ENCODE results near the gene PDGFRB.

The PDGFRB gene

DNA sequence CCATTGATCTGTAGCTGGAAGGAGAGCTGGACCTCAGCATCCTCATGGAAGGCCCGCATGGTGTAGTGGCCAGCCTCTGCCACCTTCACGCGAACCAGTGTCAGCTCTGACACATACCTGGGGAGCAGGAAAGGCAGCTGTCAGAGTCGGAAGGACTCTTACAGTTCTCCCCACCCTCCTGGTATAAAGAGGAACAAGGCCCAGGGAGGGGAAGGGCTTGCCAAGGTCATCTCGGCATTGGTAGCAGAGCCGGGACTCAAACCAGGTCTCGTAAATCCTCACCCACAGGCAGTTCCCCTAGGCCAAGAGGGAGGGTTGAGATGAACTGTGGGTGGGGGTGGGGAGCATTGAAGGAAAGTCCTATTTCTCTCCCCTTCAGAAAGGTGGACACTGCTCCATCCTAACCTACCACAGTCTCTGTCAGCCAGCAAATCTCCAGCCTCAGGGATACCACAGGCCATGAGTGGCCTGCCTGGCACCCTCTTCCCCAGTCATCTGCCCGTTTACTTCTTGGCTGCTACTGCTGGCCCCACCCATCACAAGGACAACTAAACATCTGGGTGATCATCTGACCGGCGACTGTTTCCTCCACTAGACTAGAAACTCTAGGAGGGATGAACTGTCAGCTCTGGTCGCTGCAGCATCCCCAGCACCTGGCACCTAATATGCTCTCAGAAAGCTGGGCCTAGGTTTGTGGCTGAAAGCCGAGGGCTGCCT, 23.5 kb downstream of the PDGFRB start:
- no peaks in the 10 kb centered on the region for H3K9me3 ChIP-seq (ENCODE audit: control insufficient read depth, insufficient read depth, low read length)
- H3K9ac ChIP-seq (ENCODE audit: low read depth, low read length): no peak overlapping the region
- H3K27me3 ChIP-seq (ENCODE audit: control insufficient read depth, insufficient read depth, low read length): peaks cover 47% of the 10 kb centered on the region
- H3K36me3 ChIP-seq (ENCODE audit: control insufficient read depth, insufficient read depth, low read length): no peaks in the 10 kb centered on the region
- peaks cover 12% of the 10 kb centered on the region for H3K4me1 ChIP-seq (ENCODE audit: control insufficient read depth, insufficient read depth, low read length)
- no peak overlapping the region for H3K4me3 ChIP-seq (ENCODE audit: low read depth, low read length)

DNA sequence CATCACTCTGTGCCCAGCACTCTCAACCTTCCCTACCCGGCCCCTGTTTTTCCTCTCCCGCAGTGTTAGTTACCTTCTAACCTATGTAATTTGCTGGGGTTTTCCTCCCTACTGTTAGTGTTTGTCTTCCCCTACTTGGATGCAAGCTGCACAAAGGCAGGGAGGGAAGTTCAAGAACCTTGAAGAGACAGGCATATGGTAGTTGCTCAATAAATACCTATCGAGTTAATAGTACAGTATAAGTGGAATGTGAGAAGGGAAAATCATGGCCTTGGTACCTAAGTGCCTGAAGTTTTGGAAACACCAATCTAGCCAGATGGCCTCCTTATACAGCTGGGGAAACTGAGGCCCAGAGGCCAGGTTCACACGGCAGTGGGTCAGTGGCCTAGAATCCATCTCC, 24.2 kb downstream of the PDGFRB start:
- H3K27me3 ChIP-seq (ENCODE audit: control insufficient read depth, insufficient read depth, low read length): peaks cover 47% of the 10 kb centered on the region
- H3K4me1 ChIP-seq (ENCODE audit: control insufficient read depth, insufficient read depth, low read length): peaks cover 12% of the 10 kb centered on the region
- no peaks in the 10 kb centered on the region for H3K9me3 ChIP-seq (ENCODE audit: control insufficient read depth, insufficient read depth, low read length)
- no peak overlapping the region for H3K9ac ChIP-seq (ENCODE audit: low read depth, low read length)
- H3K36me3 ChIP-seq (ENCODE audit: control insufficient read depth, insufficient read depth, low read length): no peaks in the 10 kb centered on the region
- H3K4me3 ChIP-seq (ENCODE audit: low read depth, low read length): no peak overlapping the region

DNA sequence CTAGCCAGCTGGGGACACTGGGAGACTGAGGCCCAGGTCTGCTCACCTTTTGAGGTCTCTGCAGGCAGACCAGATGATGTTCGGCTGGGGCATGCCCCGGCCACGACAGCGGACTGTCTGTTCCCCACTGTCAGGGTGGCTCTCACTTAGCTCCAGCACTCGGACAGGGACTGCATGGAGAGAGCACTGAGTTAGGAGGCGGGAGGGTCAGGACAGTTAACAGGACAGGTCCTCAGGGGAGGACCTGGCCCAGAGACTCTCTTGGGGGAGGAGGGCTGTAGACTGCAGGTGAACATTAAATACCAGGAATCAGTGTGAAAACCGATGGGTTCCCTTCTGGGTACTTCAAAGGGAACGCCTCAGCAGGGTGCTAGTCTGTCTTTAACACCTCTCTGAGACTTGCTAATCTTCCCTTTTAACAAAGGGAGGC, 25.1 kb downstream of the PDGFRB start:
- Histone ChIP-seq H3K27me3 (ENCODE audit: control insufficient read depth, insufficient read depth, low read length) (peaks cover 45% of the 10 kb centered on the region), H3K9ac (ENCODE audit: low read depth, low read length) (no peak overlapping the region)

DNA sequence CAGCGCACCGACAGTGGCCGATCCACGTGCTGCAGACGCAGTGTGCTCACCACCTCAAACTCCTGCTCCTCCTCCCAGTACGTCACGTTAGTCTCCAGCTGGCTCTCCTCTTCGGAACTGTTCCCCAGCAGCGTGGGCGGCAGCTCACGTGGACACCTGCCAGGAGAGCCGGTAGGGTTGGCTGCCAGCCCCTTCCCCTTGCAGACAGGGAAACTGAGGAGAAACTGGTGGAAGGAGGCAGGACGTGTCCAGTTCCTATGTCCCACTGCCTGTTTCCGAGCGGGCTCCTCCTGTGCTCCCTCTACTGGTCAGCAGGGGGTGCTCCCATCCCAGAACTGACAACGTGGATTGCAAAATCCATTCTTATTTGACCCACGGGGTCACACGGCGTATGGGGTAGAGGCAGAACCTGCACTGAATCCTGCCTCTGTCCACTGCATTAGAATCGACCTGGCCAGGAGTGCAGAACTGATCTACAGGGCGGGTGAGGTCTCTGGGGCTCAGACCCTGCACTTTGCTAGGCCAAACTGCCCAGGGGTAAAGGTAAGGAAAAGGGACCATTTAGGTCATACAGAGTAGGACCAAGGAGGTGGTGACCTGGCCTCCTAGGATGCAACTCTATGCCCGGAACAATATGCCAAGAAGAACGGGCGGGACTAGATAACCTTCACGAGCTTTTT, 25.7 kb downstream of the PDGFRB start:
- H3K4me1 ChIP-seq (ENCODE audit: control insufficient read depth, insufficient read depth, low read length): peaks cover 12% of the 10 kb centered on the region
- no peak overlapping the region for H3K9ac ChIP-seq (ENCODE audit: low read depth, low read length)
- H3K4me3 ChIP-seq (ENCODE audit: low read depth, low read length): no peak overlapping the region
- peaks cover 41% of the 10 kb centered on the region for H3K27me3 ChIP-seq (ENCODE audit: control insufficient read depth, insufficient read depth, low read length)
- no peaks in the 10 kb centered on the region for H3K9me3 ChIP-seq (ENCODE audit: control insufficient read depth, insufficient read depth, low read length)
- no peaks in the 10 kb centered on the region for H3K36me3 ChIP-seq (ENCODE audit: control insufficient read depth, insufficient read depth, low read length)

More for the DNA sequence above, 25.1 kb downstream of the PDGFRB start:
- Histone ChIP-seq H3K9me3 (ENCODE audit: control insufficient read depth, insufficient read depth, low read length) (no peaks in the 10 kb centered on the region), H3K36me3 (ENCODE audit: control insufficient read depth, insufficient read depth, low read length) (no peaks in the 10 kb centered on the region), H3K4me1 (ENCODE audit: control insufficient read depth, insufficient read depth, low read length) (peaks cover 12% of the 10 kb centered on the region), H3K4me3 (ENCODE audit: low read depth, low read length) (no peak overlapping the region)

DNA sequence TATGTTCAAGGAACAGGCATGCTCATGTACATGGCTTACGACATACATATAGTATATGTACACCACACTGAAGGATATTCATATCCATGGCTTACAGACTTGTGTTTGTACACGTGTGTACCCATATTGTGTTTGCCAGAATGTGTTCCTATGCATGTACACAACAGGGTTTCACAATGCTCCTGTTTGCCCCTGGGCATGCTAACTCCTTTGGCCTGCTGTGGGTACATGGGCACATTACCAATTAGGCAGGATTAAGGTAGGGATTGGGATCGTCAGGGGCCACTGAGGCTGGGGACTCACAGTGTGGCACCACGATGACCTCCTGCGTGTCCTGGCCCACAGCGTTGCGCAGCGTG, 26.2 kb downstream of the PDGFRB start:
- Histone ChIP-seq H3K9me3 (ENCODE audit: control insufficient read depth, insufficient read depth, low read length) (no peaks in the 10 kb centered on the region), H3K4me1 (ENCODE audit: control insufficient read depth, insufficient read depth, low read length) (peaks cover 12% of the 10 kb centered on the region), H3K36me3 (ENCODE audit: control insufficient read depth, insufficient read depth, low read length) (no peaks in the 10 kb centered on the region), H3K9ac (ENCODE audit: low read depth, low read length) (no peak overlapping the region), H3K27me3 (ENCODE audit: control insufficient read depth, insufficient read depth, low read length) (peaks cover 35% of the 10 kb centered on the region), H3K4me3 (ENCODE audit: low read depth, low read length) (no peak overlapping the region)

DNA sequence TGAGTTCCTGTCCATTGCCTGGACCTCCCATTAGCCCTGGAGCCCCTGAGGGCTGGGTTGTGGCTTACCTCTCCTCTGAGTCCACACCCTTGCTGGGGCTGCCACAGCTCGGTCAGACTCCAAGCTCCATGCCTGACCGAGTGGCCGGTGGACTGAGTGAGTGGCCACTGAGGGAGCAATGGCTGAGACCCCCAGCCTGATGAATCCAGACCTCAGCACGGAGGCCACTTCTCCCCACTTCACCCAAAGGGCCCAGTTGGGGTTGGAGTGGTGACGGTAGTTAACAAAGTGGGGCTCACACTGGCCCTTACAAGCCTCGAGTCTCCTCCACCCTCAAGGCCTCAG, 28.8 kb downstream of the PDGFRB start:
- H3K4me3 ChIP-seq (ENCODE audit: low read depth, low read length): no peak overlapping the region
- H3K4me1 ChIP-seq (ENCODE audit: control insufficient read depth, insufficient read depth, low read length): peaks cover 12% of the 10 kb centered on the region
- H3K9ac ChIP-seq (ENCODE audit: low read depth, low read length): no peak overlapping the region
- H3K27me3 ChIP-seq (ENCODE audit: control insufficient read depth, insufficient read depth, low read length): peaks cover 18% of the 10 kb centered on the region
- H3K36me3 ChIP-seq (ENCODE audit: control insufficient read depth, insufficient read depth, low read length): no peaks in the 10 kb centered on the region
- no peaks in the 10 kb centered on the region for H3K9me3 ChIP-seq (ENCODE audit: control insufficient read depth, insufficient read depth, low read length)

DNA sequence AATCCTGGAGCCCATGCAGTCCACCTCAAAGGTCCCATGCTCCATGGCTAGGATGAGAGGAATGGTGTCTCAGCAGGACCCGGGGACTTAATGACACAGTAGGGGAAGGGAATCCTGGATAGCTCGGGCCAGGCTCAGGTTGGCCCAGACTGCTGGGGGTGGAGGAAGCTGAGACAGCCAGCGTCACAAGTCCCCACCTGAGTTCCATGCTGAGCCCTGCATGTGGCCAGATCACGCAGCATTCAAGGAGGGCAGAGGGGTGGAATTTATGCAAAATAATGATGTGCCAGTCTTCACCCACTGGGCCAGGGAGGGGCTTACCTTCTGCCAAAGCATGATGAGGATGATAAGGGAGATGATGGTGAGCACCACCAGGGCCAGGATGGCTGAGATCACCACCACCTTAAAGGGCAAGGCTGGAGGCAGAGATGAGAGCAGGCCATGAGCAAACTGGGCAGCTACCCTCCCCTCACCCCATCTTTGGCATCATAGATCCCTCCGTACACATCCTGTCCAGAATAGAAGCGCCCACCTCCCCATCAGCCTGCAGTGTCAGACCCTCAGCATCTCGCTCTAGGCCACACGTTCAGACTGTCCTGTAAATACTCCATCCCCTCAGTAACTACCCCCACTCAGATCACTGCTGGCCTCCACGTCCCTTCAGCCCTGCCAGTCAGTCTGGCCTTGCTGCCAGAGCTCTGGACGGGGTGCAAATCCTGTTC, 29.3 kb downstream of the PDGFRB start:
- H3K9me3 ChIP-seq (ENCODE audit: control insufficient read depth, insufficient read depth, low read length): no peaks in the 10 kb centered on the region
- no peak overlapping the region for H3K9ac ChIP-seq (ENCODE audit: low read depth, low read length)
- peaks cover 12% of the 10 kb centered on the region for H3K4me1 ChIP-seq (ENCODE audit: control insufficient read depth, insufficient read depth, low read length)
- no peaks in the 10 kb centered on the region for H3K36me3 ChIP-seq (ENCODE audit: control insufficient read depth, insufficient read depth, low read length)
- peaks cover 15% of the 10 kb centered on the region for H3K27me3 ChIP-seq (ENCODE audit: control insufficient read depth, insufficient read depth, low read length)
- no peak overlapping the region for H3K4me3 ChIP-seq (ENCODE audit: low read depth, low read length)

DNA sequence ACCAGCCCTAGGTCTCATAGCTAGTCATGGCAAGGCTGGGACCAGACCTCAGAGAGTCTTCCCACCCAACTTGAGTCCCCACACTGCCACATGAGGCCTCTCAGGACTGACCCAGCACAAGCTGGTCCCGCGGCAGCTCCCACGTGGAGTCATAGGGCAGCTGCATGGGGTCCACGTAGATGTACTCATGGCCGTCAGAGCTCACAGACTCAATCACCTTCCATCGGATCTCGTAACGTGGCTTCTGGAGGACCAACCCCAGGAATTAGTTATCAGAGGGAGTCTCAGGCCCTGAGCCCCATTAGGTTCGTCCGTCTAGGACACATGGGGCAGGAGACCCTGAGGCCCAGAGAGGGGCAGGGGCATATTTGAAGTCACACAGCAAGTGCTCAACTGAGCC, 30.3 kb downstream of the PDGFRB start:
- Histone ChIP-seq H3K9ac (ENCODE audit: low read depth, low read length) (no peak overlapping the region), H3K36me3 (ENCODE audit: control insufficient read depth, insufficient read depth, low read length) (no peaks in the 10 kb centered on the region)

DNA sequence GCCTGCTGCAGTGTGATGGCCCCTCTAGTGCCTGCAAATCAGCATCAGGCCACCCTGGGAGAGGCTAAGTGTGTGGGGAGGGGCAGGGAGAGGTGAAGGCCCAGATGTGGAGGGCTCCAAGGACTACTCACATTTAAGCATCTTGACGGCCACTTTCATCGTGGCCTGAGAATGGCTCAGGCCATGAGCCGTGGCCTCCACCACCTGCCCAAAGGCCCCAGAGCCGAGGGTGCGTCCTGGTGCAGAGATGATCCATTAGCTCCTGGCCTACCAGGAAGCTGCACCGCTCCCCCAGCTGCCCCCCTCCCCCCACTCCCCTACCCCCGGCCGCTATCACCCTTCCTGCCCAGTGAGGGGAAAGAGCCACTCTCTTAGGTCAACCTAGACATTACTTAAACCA, 31.0 kb downstream of the PDGFRB start:
- H3K9me3 ChIP-seq (ENCODE audit: control insufficient read depth, insufficient read depth, low read length): no peaks in the 10 kb centered on the region
- H3K27me3 ChIP-seq (ENCODE audit: control insufficient read depth, insufficient read depth, low read length): peaks cover 11% of the 10 kb centered on the region
- H3K4me3 ChIP-seq (ENCODE audit: low read depth, low read length): no peak overlapping the region
- H3K9ac ChIP-seq (ENCODE audit: low read depth, low read length): no peak overlapping the region
- no peaks in the 10 kb centered on the region for H3K4me1 ChIP-seq (ENCODE audit: control insufficient read depth, insufficient read depth, low read length)
- no peaks in the 10 kb centered on the region for H3K36me3 ChIP-seq (ENCODE audit: control insufficient read depth, insufficient read depth, low read length)

More for the DNA sequence above, 30.3 kb downstream of the PDGFRB start:
- H3K9me3 ChIP-seq (ENCODE audit: control insufficient read depth, insufficient read depth, low read length): no peaks in the 10 kb centered on the region
- peaks cover 11% of the 10 kb centered on the region for H3K27me3 ChIP-seq (ENCODE audit: control insufficient read depth, insufficient read depth, low read length)
- H3K4me3 ChIP-seq (ENCODE audit: low read depth, low read length): no peak overlapping the region
- H3K4me1 ChIP-seq (ENCODE audit: control insufficient read depth, insufficient read depth, low read length): peaks cover 3% of the 10 kb centered on the region

DNA sequence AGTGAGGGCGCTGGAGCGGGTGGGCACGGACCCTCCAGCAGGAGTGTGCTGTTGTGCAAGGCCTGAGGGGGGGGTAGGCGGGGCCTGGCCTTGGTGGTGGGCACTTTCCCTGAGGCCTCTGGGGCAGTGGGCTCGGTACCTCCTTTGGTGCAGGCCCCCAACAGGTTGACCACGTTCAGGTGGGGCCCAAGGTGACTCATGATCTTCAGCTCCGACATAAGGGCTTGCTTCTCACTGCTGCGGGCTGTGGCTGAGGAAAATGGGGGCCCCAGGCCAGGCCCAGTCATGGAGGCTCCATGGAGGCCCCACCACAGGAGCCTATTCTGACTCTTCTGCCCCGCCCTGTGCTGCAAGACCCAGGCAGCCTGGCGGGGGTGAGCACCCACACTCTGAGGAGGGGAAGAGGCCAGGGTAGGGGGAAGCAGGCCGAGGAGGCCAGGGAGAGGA, 31.5 kb downstream of the PDGFRB start:
- Histone ChIP-seq H3K4me3 (ENCODE audit: low read depth, low read length) (no peak overlapping the region), H3K4me1 (ENCODE audit: control insufficient read depth, insufficient read depth, low read length) (no peaks in the 10 kb centered on the region), H3K9ac (ENCODE audit: low read depth, low read length) (no peak overlapping the region), H3K36me3 (ENCODE audit: control insufficient read depth, insufficient read depth, low read length) (no peaks in the 10 kb centered on the region), H3K27me3 (ENCODE audit: control insufficient read depth, insufficient read depth, low read length) (peaks cover 7% of the 10 kb centered on the region), H3K9me3 (ENCODE audit: control insufficient read depth, insufficient read depth, low read length) (no peaks in the 10 kb centered on the region)

DNA sequence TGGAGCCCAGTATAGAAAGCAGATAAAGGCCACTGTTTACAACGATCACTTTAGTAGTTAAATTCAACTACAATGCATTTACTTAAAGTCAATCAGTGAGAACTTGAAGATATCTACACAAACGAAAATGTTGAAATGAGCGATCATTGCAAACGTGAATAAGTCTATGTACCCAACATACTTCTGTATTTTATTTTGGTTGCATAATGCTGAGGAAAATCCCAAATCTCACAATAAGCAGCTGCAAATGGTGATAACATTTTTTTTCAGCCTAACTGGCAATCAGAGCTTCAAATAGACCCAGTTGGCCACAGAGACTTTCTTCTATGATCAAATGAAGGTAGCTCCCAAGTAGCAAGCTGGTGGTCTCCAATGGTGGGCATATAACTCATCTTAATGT, 32.1 kb downstream of the PDGFRB start:
- Histone ChIP-seq H3K4me3 (ENCODE audit: low read depth, low read length) (no peak overlapping the region), H3K36me3 (ENCODE audit: control insufficient read depth, insufficient read depth, low read length) (no peaks in the 10 kb centered on the region), H3K4me1 (ENCODE audit: control insufficient read depth, insufficient read depth, low read length) (no peaks in the 10 kb centered on the region), H3K9ac (ENCODE audit: low read depth, low read length) (no peak overlapping the region), H3K27me3 (ENCODE audit: control insufficient read depth, insufficient read depth, low read length) (peaks cover 6% of the 10 kb centered on the region), H3K9me3 (ENCODE audit: control insufficient read depth, insufficient read depth, low read length) (no peaks in the 10 kb centered on the region)

All from iPS-15b (cell line).